Lower lobe of right lung (tissue), 2 donors: Measurements from ENCODE around the gene UBN2. TPM values are rescaled to one million over a fixed set of nuclear protein-coding genes. Genes with fewer than 3 reads are reported as not detected.

Source experiments
- ATAC-seq, 2 donors: fragments of 200-7000 bp; cut with Tn5 transposase; one replicate each; pipeline ENCODE4 v1.9.1; 2020 to 2022; ENCODE audit warnings: mild to moderate bottlenecking in 2 of 2, moderate library complexity in 2 of 2
- DNase-seq: peaks from one replicate; pipeline ENCODE4 v3.0.0-alpha.2; 2020
- H3K27ac ChIP-seq: fragments of 200-600 bp; one replicate; pipeline ENCODE4 v1.8.0; 2022
- H3K27me3 ChIP-seq: fragments of 200-600 bp; one replicate; pipeline ENCODE4 v1.8.0; 2022; ENCODE audit warnings: low read depth
- H3K36me3 ChIP-seq: fragments of 200-600 bp; one replicate; pipeline ENCODE4 v1.8.0; 2022; ENCODE audit warnings: mild to moderate bottlenecking
- H3K4me1 ChIP-seq: fragments of 200-600 bp; one replicate; pipeline ENCODE4 v1.8.0; 2022
- H3K4me3 ChIP-seq: fragments of 200-600 bp; one replicate; pipeline ENCODE4 v1.8.0; 2022; ENCODE audit warnings: mild to moderate bottlenecking
- H3K9me3 ChIP-seq: fragments of 200-600 bp; one replicate; pipeline ENCODE4 v1.8.0; 2022
- intact Hi-C: fragments of 100-400 bp; cut with DNase I; formaldehyde crosslinking; loops from one replicate; pipeline ENCODE4 v1.11.0; 2022
- total RNA-seq: library from RNA; stranded (reverse); fragmentation: NEBNext Ultra II Directional; extraction: Animal tissue kit (Norgen Biotek cat#: 25700); gene quantifications from one replicate; pipeline ENCODE4 v1.2.1, GENCODE V29; 2021
- TF ChIP-seq, protein P1 (sequence below): fragments of 200-600 bp; IDR thresholded peaks from one replicate; pipeline ENCODE4 v1.8.0; 2022; ENCODE audit warnings: antibody characterized with exemption, mild to moderate bottlenecking
- donor health status: DM: no; HTN: yes; CAD: no; lungs with severe emphysema.

The UBN2 gene
- total RNA-seq, 1 donor from 2014 or later: 23.4 TPM

GRCh38 chr7:139297795-139298194, 66.8 kb downstream of the UBN2 start:
- H3K36me3 ChIP-seq: peaks cover 82% of the 10 kb centered on the region
- TF ChIP-seq, protein P1, sequence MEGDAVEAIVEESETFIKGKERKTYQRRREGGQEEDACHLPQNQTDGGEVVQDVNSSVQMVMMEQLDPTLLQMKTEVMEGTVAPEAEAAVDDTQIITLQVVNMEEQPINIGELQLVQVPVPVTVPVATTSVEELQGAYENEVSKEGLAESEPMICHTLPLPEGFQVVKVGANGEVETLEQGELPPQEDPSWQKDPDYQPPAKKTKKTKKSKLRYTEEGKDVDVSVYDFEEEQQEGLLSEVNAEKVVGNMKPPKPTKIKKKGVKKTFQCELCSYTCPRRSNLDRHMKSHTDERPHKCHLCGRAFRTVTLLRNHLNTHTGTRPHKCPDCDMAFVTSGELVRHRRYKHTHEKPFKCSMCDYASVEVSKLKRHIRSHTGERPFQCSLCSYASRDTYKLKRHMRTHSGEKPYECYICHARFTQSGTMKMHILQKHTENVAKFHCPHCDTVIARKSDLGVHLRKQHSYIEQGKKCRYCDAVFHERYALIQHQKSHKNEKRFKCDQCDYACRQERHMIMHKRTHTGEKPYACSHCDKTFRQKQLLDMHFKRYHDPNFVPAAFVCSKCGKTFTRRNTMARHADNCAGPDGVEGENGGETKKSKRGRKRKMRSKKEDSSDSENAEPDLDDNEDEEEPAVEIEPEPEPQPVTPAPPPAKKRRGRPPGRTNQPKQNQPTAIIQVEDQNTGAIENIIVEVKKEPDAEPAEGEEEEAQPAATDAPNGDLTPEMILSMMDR: no peak
- intact Hi-C loops: no loop called here
- no peak overlapping the region for H3K27ac ChIP-seq
- no peaks in the 10 kb centered on the region for H3K4me1 ChIP-seq
- DNase-seq (no peak), ATAC-seq (no peak)
- no peak overlapping the region for H3K4me3 ChIP-seq
- no peaks in the 10 kb centered on the region for H3K9me3 ChIP-seq
- no peaks in the 10 kb centered on the region for H3K27me3 ChIP-seq

DNA sequence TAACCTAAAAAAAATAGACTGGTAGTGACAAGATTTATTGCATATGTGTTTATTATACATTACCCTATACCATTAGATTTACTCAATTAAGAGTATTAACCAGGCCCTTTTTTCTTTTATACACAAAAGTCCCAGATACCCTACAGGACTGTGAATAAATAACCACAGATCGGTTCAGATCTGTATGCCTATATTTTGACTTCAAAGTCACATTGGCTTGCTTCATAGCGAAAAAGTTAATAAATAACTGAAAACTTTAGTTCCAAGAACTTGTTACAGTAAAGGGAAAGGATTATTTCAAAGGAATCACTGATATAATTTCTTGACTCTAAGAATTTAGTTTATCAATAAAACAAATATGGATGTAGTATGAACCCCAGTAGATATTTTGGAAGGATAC, 68.3 kb downstream of the UBN2 start:
- ATAC-seq: no peak

DNA sequence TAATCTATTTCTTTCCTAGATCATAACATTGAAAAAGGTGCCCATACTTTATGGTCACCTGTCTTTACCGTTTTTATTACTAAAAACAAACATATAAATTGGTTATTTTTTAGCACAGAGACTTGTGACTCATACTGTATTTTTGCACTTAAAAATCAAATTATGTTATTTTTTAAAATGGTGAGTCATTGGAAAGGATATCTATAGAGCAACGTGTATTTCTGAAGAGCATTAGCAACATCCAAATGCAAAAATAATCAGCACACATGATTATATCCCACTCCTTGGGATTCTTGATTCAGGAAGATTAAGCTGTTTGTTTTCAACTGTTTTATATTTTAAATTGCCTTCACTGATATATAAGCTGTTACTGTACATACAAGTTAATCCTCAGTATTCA, 69.4 kb downstream of the UBN2 start:
- Histone ChIP-seq H3K9me3 (no peaks in the 10 kb centered on the region), H3K4me3 (no peak overlapping the region), H3K36me3 (peaks cover 63% of the 10 kb centered on the region), H3K4me1 (no peaks in the 10 kb centered on the region), H3K27ac (no peak overlapping the region), H3K27me3 (no peaks in the 10 kb centered on the region)
- ATAC-seq (no peak), DNase-seq (no peak)
- TF ChIP-seq, protein P1: no peak
- intact Hi-C loops: no loop called here

More for the DNA sequence above, 68.3 kb downstream of the UBN2 start:
- no peak overlapping the region for H3K4me3 ChIP-seq
- TF ChIP-seq, protein P1: no peak
- no peaks in the 10 kb centered on the region for H3K4me1 ChIP-seq
- H3K27ac ChIP-seq: no peak overlapping the region
- intact Hi-C loops: no loop called here
- DNase-seq: no peak
- H3K36me3 ChIP-seq: peaks cover 67% of the 10 kb centered on the region
- no peaks in the 10 kb centered on the region for H3K9me3 ChIP-seq
- no peaks in the 10 kb centered on the region for H3K27me3 ChIP-seq

- Histone ChIP-seq H3K4me1 (no peaks in the 10 kb centered on the region), H3K4me3 (no peak overlapping the region), H3K36me3 (peaks cover 29% of the 10 kb centered on the region), H3K9me3 (no peaks in the 10 kb centered on the region), H3K27ac (no peak overlapping the region), H3K27me3 (no peaks in the 10 kb centered on the region)
- intact Hi-C loops: no loop called here
- TF ChIP-seq, protein P1: no peak
- DNase-seq (no peak), ATAC-seq (no peak)
These were observed 73.5 kb downstream of the UBN2 start for GRCh38 chr7:139304517-139304916.

- no peak for ATAC-seq
- H3K36me3 ChIP-seq: no peaks in the 10 kb centered on the region
- no peak overlapping the region for H3K4me3 ChIP-seq
- no peaks in the 10 kb centered on the region for H3K27me3 ChIP-seq
- no peak overlapping the region for H3K27ac ChIP-seq
- intact Hi-C loops: no loop called here
- no peak for DNase-seq
- H3K4me1 ChIP-seq: no peaks in the 10 kb centered on the region
- TF ChIP-seq, protein P1: no peak
- no peaks in the 10 kb centered on the region for H3K9me3 ChIP-seq
These were observed 87.0 kb downstream of the UBN2 start for GRCh38 chr7:139317939-139318505.
